PC-3 (cell line): ENCODE data around the gene NBAS. TPM values are rescaled to one million over a fixed set of nuclear protein-coding genes. Genes with fewer than 3 reads are reported as not detected.

Experiments
- ATAC-seq: fragments of 200-7000 bp; cut with Tn5 transposase; 2 replicates; pipeline ENCODE4 v1.9.1; 2020; ENCODE audit warnings: mild to moderate bottlenecking, moderate library complexity
- BruUV-seq: library from RNA; stranded (reverse); fragments of 400-500 nt; replicated peaks from 2 replicates; lab custom pipeline; 2021; lab: Mats Ljungman, UMichigan
- CTCF ChIA-PET: fragments of 300-600 bp; sonication (Branson Sonifier 250); formaldehyde crosslinking; loops from one replicate; lab custom pipeline; 2022; ENCODE audit warnings: antibody characterized with exemption; lab: Charles Lee
- POLR2A ChIA-PET: fragments of 300-600 bp; sonication (Branson Sonifier 250); formaldehyde crosslinking; loops from one replicate; lab custom pipeline; 2022; ENCODE audit warnings: antibody characterized with exemption; ENCODE audit not compliant: unreplicated experiment; lab: Charles Lee
- DNase-seq: peaks from one replicate; pipeline ENCODE4 v3.0.0-alpha.2; 2015
- H2AFZ ChIP-seq: fragments of 300-600 bp; sonication (generic); 2 replicates; pipeline ENCODE4 v1.6.0; 2016; ENCODE audit warnings: antibody characterized with exemption, low read length
- H3F3A ChIP-seq: fragments of 300-600 bp; sonication (generic); one replicate; pipeline ENCODE4 v1.6.0; 2017; ENCODE audit warnings: antibody characterized with exemption, low read length, control low read depth, mild to moderate bottlenecking; ENCODE audit not compliant: unreplicated experiment
- H3K27ac ChIP-seq: fragments of 300-600 bp; sonication (generic); 2 replicates; pipeline ENCODE4 v1.5.1; 2016; ENCODE audit warnings: mild to moderate bottlenecking, low read length
- H3K27me3 ChIP-seq: fragments of 300-600 bp; sonication (generic); 2 replicates; pipeline ENCODE4 v1.6.1; 2016; ENCODE audit warnings: low read length, mixed read lengths
- H3K36me3 ChIP-seq: fragments of 300-600 bp; sonication (generic); 2 replicates; pipeline ENCODE4 v1.6.1; 2016; ENCODE audit warnings: low read depth, mixed run types, low read length, mixed read lengths
- H3K4me1 ChIP-seq: fragments of 300-600 bp; sonication (generic); 2 replicates; pipeline ENCODE4 v1.5.1; 2016; ENCODE audit warnings: low read length; ENCODE audit not compliant: insufficient read depth
- H3K4me2 ChIP-seq: fragments of 300-600 bp; sonication (generic); 2 replicates; pipeline ENCODE4 v1.6.0; 2016; ENCODE audit warnings: low read length
- H3K4me3 ChIP-seq: fragments of 300-600 bp; sonication (generic); 2 replicates; pipeline ENCODE4 v1.5.1; 2016; ENCODE audit warnings: mild to moderate bottlenecking, low read length, mixed read lengths
- H3K79me2 ChIP-seq: fragments of 300-600 bp; sonication (generic); 2 replicates; pipeline ENCODE4 v1.6.1; 2017; ENCODE audit warnings: low read length, mixed read lengths
- H3K9ac ChIP-seq: fragments of 300-600 bp; sonication (generic); 2 replicates; pipeline ENCODE4 v1.6.0; 2016; ENCODE audit warnings: mild to moderate bottlenecking, low read length
- H3K9me2 ChIP-seq: fragments of 300-600 bp; sonication (generic); replicated peaks from 2 replicates; pipeline ENCODE4 v1.6.1; 2016; ENCODE audit warnings: mixed run types, low read length, mixed read lengths
- H3K9me3 ChIP-seq: fragments of 300-600 bp; sonication (generic); 2 replicates; pipeline ENCODE4 v1.6.1; 2016; ENCODE audit warnings: low read length, mixed read lengths
- H4K20me1 ChIP-seq: fragments of 300-600 bp; sonication (generic); 2 replicates; pipeline ENCODE4 v1.6.1; 2016; ENCODE audit warnings: low read length, mixed read lengths
- EZH2 ChIP-seq: fragments of 300-600 bp; sonication (generic); IDR thresholded peaks from one replicate; pipeline ENCODE4 v1.6.1; 2017; ENCODE audit warnings: antibody characterized with exemption, mild to moderate bottlenecking, low read length; ENCODE audit not compliant: unreplicated experiment
- EZH2phosphoT487 ChIP-seq: fragments of 300-600 bp; sonication (generic); IDR thresholded peaks from 2 replicates; pipeline ENCODE4 v1.6.1; 2018; ENCODE audit warnings: mild to moderate bottlenecking, antibody characterized with exemption, low read length, borderline replicate concordance
- intact Hi-C: fragments of 100-400 bp; cut with micrococcal nuclease; formaldehyde crosslinking; loops from 2 replicates; pipeline ENCODE4 v1.9.0; 2023
- total RNA-seq: library from RNA; depleted of rRNA; stranded (reverse); fragments of >200 nt; gene quantifications from 2 replicates; pipeline ENCODE4 v1.2.3, GENCODE V29; 2014
- TF ChIP-seq, protein P1 (sequence below): fragments of 300-600 bp; sonication (generic); conservative IDR thresholded peaks from 2 replicates; pipeline ENCODE4 v1.5.1; 2017; ENCODE audit warnings: antibody characterized with exemption, low read depth, mild to moderate bottlenecking, low read length

The NBAS gene
- total RNA-seq, 1 experiment from 2014 or later, result 37.2 TPM

DNA sequence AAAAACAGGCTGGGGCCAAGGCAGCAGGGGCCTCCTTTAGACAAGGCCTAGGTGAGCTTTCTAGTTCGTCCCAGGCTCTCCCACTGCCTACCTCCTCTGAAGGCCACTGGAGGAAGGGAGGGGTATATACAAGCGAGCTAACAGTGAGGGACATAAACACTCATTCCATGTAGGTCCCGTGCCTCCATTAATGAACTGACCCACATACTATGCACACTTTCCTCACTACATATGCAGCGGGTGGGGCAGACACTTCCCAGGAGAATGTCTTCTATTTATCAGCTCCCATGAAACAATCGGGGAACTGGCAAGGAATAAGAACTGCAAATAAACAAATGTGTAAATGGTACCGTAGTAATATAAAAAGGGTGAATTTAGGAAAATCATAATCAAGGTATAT, 336.5 kb downstream of the NBAS start:
- POLR2A ChIA-PET, result no interaction called here
- no peaks in the 10 kb centered on the region for H4K20me1 ChIP-seq
- H3K9ac ChIP-seq, result no peak overlapping the region
- H3K36me3 ChIP-seq, result peaks cover 6% of the 10 kb centered on the region
- no peaks in the 10 kb centered on the region for H3K4me1 ChIP-seq
- H3K27me3 ChIP-seq, result no peaks in the 10 kb centered on the region
- no peak overlapping the region for H3K27ac ChIP-seq
- H3K9me2 ChIP-seq, result no peaks in the 10 kb centered on the region
- intact Hi-C loops, result no loop called here
- no peaks in the 10 kb centered on the region for H3F3A ChIP-seq
- TF ChIP-seq, protein P1, sequence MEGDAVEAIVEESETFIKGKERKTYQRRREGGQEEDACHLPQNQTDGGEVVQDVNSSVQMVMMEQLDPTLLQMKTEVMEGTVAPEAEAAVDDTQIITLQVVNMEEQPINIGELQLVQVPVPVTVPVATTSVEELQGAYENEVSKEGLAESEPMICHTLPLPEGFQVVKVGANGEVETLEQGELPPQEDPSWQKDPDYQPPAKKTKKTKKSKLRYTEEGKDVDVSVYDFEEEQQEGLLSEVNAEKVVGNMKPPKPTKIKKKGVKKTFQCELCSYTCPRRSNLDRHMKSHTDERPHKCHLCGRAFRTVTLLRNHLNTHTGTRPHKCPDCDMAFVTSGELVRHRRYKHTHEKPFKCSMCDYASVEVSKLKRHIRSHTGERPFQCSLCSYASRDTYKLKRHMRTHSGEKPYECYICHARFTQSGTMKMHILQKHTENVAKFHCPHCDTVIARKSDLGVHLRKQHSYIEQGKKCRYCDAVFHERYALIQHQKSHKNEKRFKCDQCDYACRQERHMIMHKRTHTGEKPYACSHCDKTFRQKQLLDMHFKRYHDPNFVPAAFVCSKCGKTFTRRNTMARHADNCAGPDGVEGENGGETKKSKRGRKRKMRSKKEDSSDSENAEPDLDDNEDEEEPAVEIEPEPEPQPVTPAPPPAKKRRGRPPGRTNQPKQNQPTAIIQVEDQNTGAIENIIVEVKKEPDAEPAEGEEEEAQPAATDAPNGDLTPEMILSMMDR, result no peak
- TF ChIP-seq EZH2 (no peak), EZH2phosphoT487 (no peak)
- H2AFZ ChIP-seq, result no peak overlapping the region
- H3K79me2 ChIP-seq, result no peaks in the 10 kb centered on the region
- H3K4me3 ChIP-seq, result no peak overlapping the region
- no peak overlapping the region for H3K4me2 ChIP-seq
- no peaks in the 10 kb centered on the region for H3K9me3 ChIP-seq
- ATAC-seq, result no peak
- CTCF ChIA-PET, result no interaction called here
- no TSS peak for BruUV-seq
- no peak for DNase-seq

DNA sequence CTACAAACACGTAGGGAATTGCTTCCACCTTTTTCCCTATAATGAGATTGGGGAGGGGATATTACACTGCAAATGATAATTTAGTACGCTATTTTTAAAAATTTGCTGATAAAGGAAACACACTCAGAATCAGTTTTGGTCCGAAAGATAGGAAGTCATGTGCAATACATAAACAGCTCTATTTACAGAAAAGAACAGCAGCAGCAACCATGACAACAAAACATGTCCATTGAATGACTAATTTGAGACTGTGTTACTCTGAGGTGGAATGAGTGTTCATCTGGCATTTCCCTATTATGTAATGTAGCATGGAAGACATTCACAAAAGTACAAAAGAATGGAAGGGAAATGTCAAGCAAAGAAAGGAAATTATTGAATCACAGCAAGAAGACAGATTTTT, 337.2 kb downstream of the NBAS start:
- no peaks in the 10 kb centered on the region for H3K79me2 ChIP-seq
- peaks cover 6% of the 10 kb centered on the region for H3K36me3 ChIP-seq
- intact Hi-C loops, result no loop called here
- CTCF ChIA-PET, result interaction anchor here (0.7 kb wide), 1 partner anchor 707 kb away, joined by 7 read pairs; no protein-coding TSS in a partner anchor
- POLR2A ChIA-PET, result no interaction called here
- no peak for TF ChIP-seq EZH2phosphoT487
- TF ChIP-seq, protein P1, result no peak
- TF ChIP-seq EZH2, result no peak
- peak; percentile 39 for DNase-seq
- H3K9me3 ChIP-seq, result no peaks in the 10 kb centered on the region
- H3K9me2 ChIP-seq, result no peaks in the 10 kb centered on the region
- no TSS peak for BruUV-seq
- H3K9ac ChIP-seq, result no peak overlapping the region
- H3F3A ChIP-seq, result no peaks in the 10 kb centered on the region
- H3K4me3 ChIP-seq, result no peak overlapping the region
- 0 out of 2 replicates have a peak, but pooled peaks have one; percentile 31 for ATAC-seq
- no peak overlapping the region for H3K4me2 ChIP-seq
- no peak overlapping the region for H3K27ac ChIP-seq
- no peaks in the 10 kb centered on the region for H3K27me3 ChIP-seq
- H2AFZ ChIP-seq, result no peak overlapping the region
- H3K4me1 ChIP-seq, result no peaks in the 10 kb centered on the region
- no peaks in the 10 kb centered on the region for H4K20me1 ChIP-seq

DNA sequence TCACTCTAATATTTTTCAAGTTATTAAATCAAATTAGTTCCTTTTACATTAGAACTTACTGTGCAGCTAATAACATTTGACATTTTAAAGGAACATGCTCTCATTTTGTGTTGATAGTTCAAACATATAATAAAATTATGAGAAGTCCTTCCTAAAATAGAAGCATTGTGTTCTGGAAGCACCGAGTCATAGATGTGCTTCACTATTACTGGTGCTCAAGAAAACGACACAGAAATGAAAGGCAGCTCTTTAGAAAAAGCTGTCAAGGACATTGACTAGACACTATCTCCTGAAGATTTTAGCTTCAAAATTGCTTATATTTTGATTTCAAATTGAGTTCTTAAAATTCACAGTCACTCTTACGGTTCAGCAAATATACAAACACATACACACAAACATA, 338.3 kb downstream of the NBAS start:
- POLR2A ChIA-PET, result no interaction called here
- CTCF ChIA-PET, result interaction anchor here (0.7 kb wide), 1 partner anchor 706 kb away, joined by 7 read pairs; no protein-coding TSS in a partner anchor
- BruUV-seq, result no TSS peak

More for the DNA sequence above, 338.3 kb downstream of the NBAS start:
- Histone ChIP-seq H4K20me1 (no peaks in the 10 kb centered on the region), H3F3A (no peaks in the 10 kb centered on the region), H3K27me3 (no peaks in the 10 kb centered on the region), H3K9me2 (no peaks in the 10 kb centered on the region), H3K4me3 (no peak overlapping the region), H2AFZ (no peak overlapping the region), H3K9ac (no peak overlapping the region), H3K9me3 (no peaks in the 10 kb centered on the region), H3K4me1 (no peaks in the 10 kb centered on the region), H3K36me3 (peaks cover 6% of the 10 kb centered on the region), H3K4me2 (no peak overlapping the region), H3K79me2 (no peaks in the 10 kb centered on the region), H3K27ac (no peak overlapping the region)
- intact Hi-C loops, result no loop called here
- DNase-seq (no peak), ATAC-seq (no peak)
- TF ChIP-seq EZH2, result no peak
- TF ChIP-seq EZH2phosphoT487, result no peak
- TF ChIP-seq, protein P1, result no peak
